Panc1 (cell line): ENCODE measurements around the gene KRTAP23-1. TPM values are rescaled to one million over a fixed set of nuclear protein-coding genes. Genes with fewer than 3 reads are reported as not detected.

Experiments
- microRNA-seq: library from miRNA; unstranded; fragments of <30 nt; microRNA quantifications from one replicate; pipeline ENCODE4 v1.1.0, GENCODE V29; 2020; ENCODE audit not compliant: unreplicated experiment
- total RNA-seq: library from RNA; stranded (reverse); gene quantifications from one replicate; pipeline ENCODE4 v1.2.1, GENCODE V29; 2021; ENCODE audit not compliant: unreplicated experiment

KRTAP23-1 gene
- total RNA-seq, 1 experiment from 2014 or later = not detected

Small RNA genes within 50 kb of the gene (microRNA-seq; reads per million reads assigned to microRNA genes)
- gene MIR4327 = not detected

Other genes with a start within 250 kb of the KRTAP23-1 start
- not detected for gene CLDN17, start 181.8 kb downstream of the KRTAP23-1 start, total RNA-seq
- not detected for gene CLDN8, start 132.5 kb downstream of the KRTAP23-1 start, total RNA-seq
- not detected for gene KRTAP24-1, start 65.7 kb downstream of the KRTAP23-1 start, total RNA-seq
- gene KRTAP25-1, start 59.1 kb downstream of the KRTAP23-1 start, total RNA-seq = not detected
- gene KRTAP26-1, start 28.3 kb downstream of the KRTAP23-1 start, total RNA-seq = not detected
- not detected for gene KRTAP27-1, start 10.9 kb downstream of the KRTAP23-1 start, total RNA-seq
- not detected for gene KRTAP13-2, start 23.7 kb upstream of the KRTAP23-1 start, total RNA-seq
- not detected for gene KRTAP13-1, start 47.4 kb upstream of the KRTAP23-1 start, total RNA-seq
- not detected for gene KRTAP13-3, start 77.3 kb upstream of the KRTAP23-1 start, total RNA-seq
- not detected for gene KRTAP13-4, start 81.6 kb upstream of the KRTAP23-1 start, total RNA-seq
- not detected for gene KRTAP15-1, start 91.7 kb upstream of the KRTAP23-1 start, total RNA-seq
- not detected for gene KRTAP19-1, start 131.8 kb upstream of the KRTAP23-1 start, total RNA-seq
- gene KRTAP19-2, start 138.8 kb upstream of the KRTAP23-1 start, total RNA-seq = not detected
- not detected for gene KRTAP19-3, start 143.4 kb upstream of the KRTAP23-1 start, total RNA-seq
- not detected for gene KRTAP19-4, start 148.6 kb upstream of the KRTAP23-1 start, total RNA-seq
- gene KRTAP19-5, start 153.5 kb upstream of the KRTAP23-1 start, total RNA-seq = not detected
- not detected for gene KRTAP19-6, start 193.3 kb upstream of the KRTAP23-1 start, total RNA-seq
- gene KRTAP19-7, start 212.7 kb upstream of the KRTAP23-1 start, total RNA-seq = not detected
- not detected for gene KRTAP22-2, start 241.8 kb upstream of the KRTAP23-1 start, total RNA-seq
- gene KRTAP6-3, start 243.8 kb upstream of the KRTAP23-1 start, total RNA-seq = not detected